HCT116 (cell line): ENCODE data around the gene ZNHIT6.

Experiments used
- ATF3 ChIP-seq: IDR thresholded peaks from 2 replicates; pipeline ENCODE4 v1.6.1; 2012
- CEBPB ChIP-seq: IDR thresholded peaks from 2 replicates; pipeline ENCODE4 v1.6.1; 2012; ENCODE audit warnings: low read depth
- CTCF ChIP-seq, 3 experiments: fragments of 200-600 bp in 1 of 3; sonication (generic) in 1 of 3; IDR thresholded peaks in 2 of 3; conservative IDR thresholded peaks in 1 of 3; 2 replicates each; pipeline ENCODE4 v1.5.1; 2012 to 2017; ENCODE audit warnings: low read depth in 2 of 3, low read length in 2 of 3, antibody characterized with exemption in 1 of 3, borderline replicate concordance in 1 of 3, control low read depth in 1 of 3, mild to moderate bottlenecking in 1 of 3, mixed read lengths in 1 of 3, mixed run types in 1 of 3, moderate library complexity in 1 of 3; ENCODE audit not compliant: insufficient read depth in 1 of 3
- EZH2 ChIP-seq: fragments of 200-600 bp; sonication (generic); IDR thresholded peaks from 2 replicates; pipeline ENCODE4 v1.6.1; 2017; ENCODE audit warnings: antibody characterized with exemption, mixed run types
- FOSL1 ChIP-seq: IDR thresholded peaks from 2 replicates; pipeline ENCODE4 v1.6.1; 2012; ENCODE audit warnings: low read depth
- POLR2A ChIP-seq: IDR thresholded peaks from 2 replicates; pipeline ENCODE4 v1.7.0; 2011; ENCODE audit warnings: borderline replicate concordance; ENCODE audit not compliant: insufficient read depth, insufficient read length; ENCODE audit errors: extremely low read depth
- POLR2AphosphoS5 ChIP-seq: IDR thresholded peaks from 2 replicates; pipeline ENCODE4 v1.6.1; 2011; ENCODE audit warnings: mild to moderate bottlenecking, low read depth, low read length, moderate library complexity
- RAD21 ChIP-seq: IDR thresholded peaks from 2 replicates; pipeline ENCODE4 v1.6.1; 2012; ENCODE audit warnings: low read depth, mild to moderate bottlenecking
- REST ChIP-seq: IDR thresholded peaks from 2 replicates; pipeline ENCODE4 v1.6.1; 2012; ENCODE audit warnings: low read depth
- TCF7L2 ChIP-seq: IDR thresholded peaks from 2 replicates; pipeline ENCODE4 v1.7.0; 2011; ENCODE audit warnings: borderline replicate concordance, inconsistent platforms; ENCODE audit not compliant: insufficient read depth, insufficient read length; ENCODE audit errors: extremely low read depth
- YY1 ChIP-seq: IDR thresholded peaks from 2 replicates; pipeline ENCODE4 v1.6.1; 2011; ENCODE audit warnings: low read length, low read depth, moderate library complexity, mild to moderate bottlenecking; ENCODE audit not compliant: insufficient replicate concordance; ENCODE audit errors: extremely low read depth
- ZNF274 ChIP-seq: fragments of 200-500 bp; sonication (Bioruptor generic); IDR thresholded peaks from 2 replicates; pipeline ENCODE4 v1.6.1; 2014; ENCODE audit warnings: mild to moderate bottlenecking, low read depth, low read length, inconsistent platforms
- TF ChIP-seq, protein P1 (sequence below): IDR thresholded peaks from 2 replicates; pipeline ENCODE4 v1.6.1; 2012

GRCh38 chr1:85678193-85678592 lies 30.0 kb downstream of the ZNHIT6 start:
- TF ChIP-seq CTCF (IDR thresholded peaks at IDR 0.05 in 2 of 3, conservative IDR thresholded peaks at IDR 0.05 in 1 of 3; ENCODE audit: borderline replicate concordance in 1 of 3, insufficient read depth in 1 of 3, low read depth in 2 of 3, low read length in 2 of 3) (no peak), POLR2AphosphoS5 (no peak), TCF7L2 (no peak), POLR2A (no peak), RAD21 (no peak), YY1 (no peak), ZNF274 (no peak), ATF3 (no peak), REST (no peak), FOSL1 (no peak), EZH2 (no peak), CEBPB (no peak)
- TF ChIP-seq, protein P1, sequence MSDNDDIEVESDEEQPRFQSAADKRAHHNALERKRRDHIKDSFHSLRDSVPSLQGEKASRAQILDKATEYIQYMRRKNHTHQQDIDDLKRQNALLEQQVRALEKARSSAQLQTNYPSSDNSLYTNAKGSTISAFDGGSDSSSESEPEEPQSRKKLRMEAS = no peak
